Right ventricle myocardium inferior (tissue), 1 donor: Measurements from ENCODE around the gene FBXO10. TPM values are rescaled to one million over a fixed set of nuclear protein-coding genes. Genes with fewer than 3 reads are reported as not detected.
A peak's percentile ranks its signal among the peaks of the same experiment; 100 is the strongest.
"Not testable (repeated sequence)": the region's sequence is repeated elsewhere in the genome, so short reads cannot be mapped to it uniquely, and the experiment has no call there.

ENCODE experiments used
- ATAC-seq: fragments of 200-7000 bp; cut with Tn5 transposase; one replicate; pipeline ENCODE4 v1.9.1; 2020; ENCODE audit warnings: mild to moderate bottlenecking, moderate library complexity
- DNase-seq: peaks from one replicate; pipeline ENCODE4 v3.0.0; 2021; ENCODE audit errors: missing footprints
- intact Hi-C: fragments of 100-400 bp; cut with DNase I; formaldehyde crosslinking; loops from one replicate; pipeline ENCODE4 v1.11.0; 2022
- total RNA-seq: library from RNA; stranded (reverse); fragmentation: NEBNext Ultra II Directional; extraction: Animal tissue kit (Norgen Biotek cat#: 25700); gene quantifications from one replicate; pipeline ENCODE4 v1.2.1, GENCODE V29; 2021
- donor health status: DM: no; HTN: yes; CAD: no; lungs with severe emphysema.

FBXO10 gene
- total RNA-seq, 1 donor from 2014 or later: 8.4 TPM

DNA sequence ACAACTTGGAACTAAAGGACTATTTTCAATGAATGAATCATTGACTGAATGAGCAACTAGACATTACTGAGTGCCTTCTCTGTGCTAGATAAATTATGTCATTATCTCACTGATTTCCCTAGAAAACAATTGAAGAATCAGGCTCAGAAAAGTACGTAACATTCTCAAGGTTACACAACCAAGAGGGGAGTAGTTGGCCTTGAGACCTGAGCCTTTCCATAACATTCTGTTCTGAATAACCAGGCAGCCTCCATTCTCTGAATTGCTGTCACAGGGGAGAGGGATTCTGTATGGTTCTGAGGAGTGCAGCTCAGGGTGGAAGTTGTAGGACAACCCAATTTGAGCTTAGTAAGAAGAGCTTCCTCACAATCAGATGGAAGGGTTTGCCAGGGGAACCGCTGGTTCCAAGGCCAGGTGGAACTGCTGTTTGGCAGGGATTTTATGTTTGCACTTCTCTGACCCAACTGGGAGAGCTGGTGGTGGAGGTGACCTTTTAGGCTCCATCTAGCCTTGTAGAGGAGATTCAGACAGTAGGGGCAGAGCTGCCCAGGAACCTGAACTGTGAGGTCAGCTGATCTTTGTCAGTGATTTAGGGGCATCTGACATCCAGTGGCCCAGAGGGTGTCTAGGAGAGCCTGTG, 74.1 kb downstream of the FBXO10 start:
- intact Hi-C loops: no loop called here
- ATAC-seq (no peak), DNase-seq (no peak)

DNA sequence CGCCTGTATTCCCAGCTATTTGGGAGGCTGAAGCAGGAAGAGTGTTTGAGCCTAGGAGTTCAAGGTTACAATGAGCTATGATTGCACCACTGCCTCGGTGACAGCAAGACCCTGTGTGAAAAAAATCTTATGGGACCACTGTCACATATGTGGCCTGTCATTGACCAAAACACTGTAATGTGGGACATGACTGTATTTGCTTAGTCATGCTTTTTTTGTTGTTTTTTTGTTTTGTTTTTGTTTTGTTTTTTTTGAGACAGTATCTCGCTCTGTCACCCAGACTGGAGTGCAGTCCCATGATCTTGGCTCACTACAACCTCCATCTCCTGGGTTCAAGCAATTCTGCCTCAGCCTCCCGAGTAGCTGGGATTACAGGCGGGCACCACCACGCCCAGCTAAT, 76.9 kb downstream of the FBXO10 start:
- intact Hi-C loops: no loop called here
- ATAC-seq: no peak

GRCh38 chr9:37498457-37498856, 77.7 kb downstream of the FBXO10 start:
- ATAC-seq (no peak), DNase-seq (no peak)
- intact Hi-C loops: no loop called here

More for the DNA sequence above, 76.9 kb downstream of the FBXO10 start:
- no peak for DNase-seq

GRCh38 chr9:37497320-37497719, 78.9 kb downstream of the FBXO10 start:
- DNase-seq: no peak
- intact Hi-C loops: no loop called here

GRCh38 chr9:37496020-37496419, 80.2 kb downstream of the FBXO10 start:
- intact Hi-C loops: no loop called here
- no peak for ATAC-seq
- DNase-seq: no peak

More at GRCh38 chr9:37497320-37497719, 78.9 kb downstream of the FBXO10 start:
- no peak for ATAC-seq

GRCh38 chr9:37495571-37495970, 80.6 kb downstream of the FBXO10 start:
- intact Hi-C loops: no loop called here
- no peak for ATAC-seq
- no peak for DNase-seq

DNA sequence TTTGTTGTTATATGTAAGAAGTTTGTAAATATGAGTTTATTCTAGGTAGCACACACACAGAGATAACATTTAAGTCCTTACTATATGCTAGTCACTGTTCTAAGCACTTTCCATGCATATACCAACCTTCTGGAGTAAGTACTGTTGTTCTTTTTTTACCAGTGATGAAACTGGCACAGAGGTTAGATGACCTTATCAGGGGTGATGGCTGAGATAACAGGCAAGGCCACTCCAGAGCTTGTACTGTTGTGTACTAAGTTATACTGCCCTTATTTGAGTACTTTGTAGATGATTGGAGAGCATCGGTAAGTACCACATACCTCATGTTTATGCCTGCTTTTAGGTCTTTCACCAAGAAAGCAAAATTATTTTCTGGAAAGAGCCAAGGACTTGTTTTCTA, 84.2 kb downstream of the FBXO10 start:
- no peak for ATAC-seq
- intact Hi-C loops: no loop called here
- DNase-seq: no peak

DNA sequence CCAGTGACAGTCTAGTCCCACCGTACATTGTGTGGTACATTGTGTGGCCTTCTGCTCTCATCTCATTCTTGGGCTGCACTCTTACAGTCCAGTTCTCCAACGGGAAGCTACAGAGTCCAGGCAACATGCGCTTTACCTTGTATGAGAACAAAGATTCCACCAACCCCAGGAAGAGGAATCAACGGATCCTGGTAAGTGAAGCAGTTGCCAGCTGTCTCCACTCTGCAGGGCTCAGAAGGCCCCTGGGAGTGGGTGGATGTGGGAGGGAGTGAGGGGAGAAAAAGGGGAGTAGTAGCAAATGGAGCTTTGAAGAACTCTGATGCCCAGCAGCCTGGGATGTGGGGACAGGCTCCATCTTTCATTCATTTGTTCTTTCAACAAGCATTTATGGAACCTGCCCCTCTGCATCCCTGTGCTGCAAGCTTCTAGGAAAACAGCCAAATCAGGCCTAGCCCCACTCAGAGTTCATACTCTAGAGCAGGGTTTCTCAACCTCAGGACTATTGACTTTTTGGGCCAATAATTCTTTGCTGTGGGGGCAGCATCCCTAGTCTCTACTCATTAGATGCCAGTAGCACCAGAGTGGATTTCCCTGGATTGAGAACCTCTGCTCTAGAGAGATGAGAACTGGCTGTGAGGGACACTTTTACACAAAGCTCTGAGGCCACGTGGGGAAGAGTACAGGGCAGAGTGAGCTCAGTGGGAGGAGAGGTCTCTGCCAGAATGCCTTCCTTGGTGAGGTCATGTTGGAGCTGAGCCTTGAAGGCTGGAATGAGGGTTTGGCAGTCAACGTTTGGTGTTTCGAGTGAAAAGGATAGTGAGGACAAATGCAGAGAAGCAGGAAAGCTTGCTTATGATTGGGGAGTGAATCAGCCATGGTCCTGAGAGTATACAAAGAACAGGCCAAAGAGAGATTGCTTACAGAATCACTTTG, 89.3 kb downstream of the FBXO10 start:
- DNase-seq (no peak), ATAC-seq (peak; percentile 80)

DNA sequence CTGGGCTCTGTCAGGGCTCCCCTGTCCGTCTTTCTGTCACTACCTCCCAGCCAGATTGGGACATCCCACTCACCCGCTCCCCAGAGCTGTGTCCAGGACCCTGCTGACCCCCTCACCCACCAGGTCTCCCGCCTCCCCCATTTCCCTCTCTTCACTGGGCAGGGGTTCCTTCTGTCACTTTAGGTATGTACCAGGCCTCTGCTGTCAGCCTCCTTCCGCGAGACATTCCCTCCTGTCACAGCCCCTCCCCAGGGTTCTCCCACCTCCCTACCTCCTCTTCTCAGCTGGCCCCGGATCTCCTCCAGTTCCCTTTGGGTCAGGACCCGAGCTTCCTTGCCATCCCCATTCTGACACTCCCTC, 89.9 kb downstream of the FBXO10 start:
- no peak for DNase-seq
- no peak for ATAC-seq
- intact Hi-C loops: loop anchor here (10.0 kb wide), 1 partner anchor 89 kb away; the partner anchor contains the start of gene FBXO10

More for the DNA sequence above, 89.3 kb downstream of the FBXO10 start:
- intact Hi-C loops: loop anchor here (10.0 kb wide), 1 partner anchor 88 kb away; the partner anchor contains the start of gene FBXO10

DNA sequence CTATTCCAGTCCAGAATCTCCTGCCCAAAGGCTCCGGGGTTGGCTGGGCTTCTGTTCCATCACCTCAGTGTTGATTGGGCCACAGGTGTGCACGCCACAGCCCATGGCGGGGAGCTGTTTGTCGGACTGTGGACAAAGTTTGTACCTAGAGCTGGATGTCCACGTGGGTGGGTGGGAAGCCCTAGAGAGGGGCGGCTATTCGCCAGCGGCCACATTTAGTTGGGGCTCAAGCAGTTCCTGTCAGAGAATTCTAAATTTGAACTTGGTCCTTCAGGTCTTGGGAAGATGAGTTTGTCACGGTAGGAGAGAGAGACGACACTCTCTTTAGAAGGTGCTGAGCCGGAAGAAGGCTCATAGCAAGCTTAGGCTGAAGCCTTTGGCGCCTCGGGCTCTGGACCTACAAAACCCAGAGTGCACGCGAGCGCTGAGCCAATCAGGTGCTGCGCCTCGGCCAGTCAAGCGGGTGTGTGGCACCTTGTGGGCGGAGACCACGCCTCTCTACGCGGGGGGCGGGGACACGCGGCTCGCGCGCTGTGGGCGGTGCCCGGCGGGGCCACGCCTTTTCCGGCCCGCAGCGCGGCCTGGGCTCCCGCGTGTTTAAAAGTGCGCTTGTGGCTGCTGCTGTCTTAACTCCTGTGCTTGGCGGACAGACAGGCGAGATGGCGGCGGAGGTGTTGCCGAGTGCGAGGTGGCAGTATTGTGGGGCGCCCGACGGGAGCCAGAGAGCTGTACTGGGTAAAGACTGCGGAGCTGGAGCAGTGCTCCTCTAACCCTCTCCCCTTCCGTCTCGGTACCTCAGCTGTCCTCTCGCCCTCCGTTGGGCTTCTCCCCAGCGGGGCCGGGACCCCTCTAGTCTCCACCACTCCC, 90.6 kb downstream of the FBXO10 start, which contains the start of gene POLR1E:
Gene POLR1E (plus strand): TSS at position 560 of the 867 bp plus-strand sequence. CDS start 100 bp downstream, at position 660.
- peak; percentile 98 for DNase-seq
- intact Hi-C loops: loop anchor here (2.0 to 10.0 kb wide), 2 partner anchors 19 to 89 kb away; partner anchors contain the start of gene FBXO10
- ATAC-seq: peak; percentile 98

DNA sequence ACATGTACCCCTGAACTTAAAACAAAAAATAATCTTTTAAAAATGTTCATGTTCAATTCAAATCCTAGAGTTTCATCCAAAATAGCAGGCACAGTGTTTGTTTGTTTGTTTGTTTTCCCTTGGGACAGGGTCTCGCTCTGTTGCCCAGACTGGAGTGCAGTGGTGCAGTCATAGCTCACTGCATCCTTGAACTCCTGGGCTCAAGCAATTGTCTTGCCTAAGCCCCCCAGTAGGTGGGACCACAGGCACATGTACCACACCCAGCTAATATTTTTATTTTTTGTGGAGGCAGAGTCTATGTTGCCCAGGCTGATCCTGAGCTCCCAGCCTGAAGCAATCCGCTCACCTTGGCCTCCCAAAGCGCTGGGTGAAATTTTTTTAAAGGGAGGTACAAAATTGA, 95.4 kb downstream of the FBXO10 start:
- DNase-seq: no peak
- ATAC-seq: no peak
- intact Hi-C loops: loop anchor here (10.0 kb wide), 1 partner anchor 94 kb away; the partner anchor contains the start of gene FBXO10

- intact Hi-C loops, DNase-seq, ATAC-seq: not testable (repeated sequence)
These were observed 98.1 kb downstream of the FBXO10 start for GRCh38 chr9:37477987-37478619.

DNA sequence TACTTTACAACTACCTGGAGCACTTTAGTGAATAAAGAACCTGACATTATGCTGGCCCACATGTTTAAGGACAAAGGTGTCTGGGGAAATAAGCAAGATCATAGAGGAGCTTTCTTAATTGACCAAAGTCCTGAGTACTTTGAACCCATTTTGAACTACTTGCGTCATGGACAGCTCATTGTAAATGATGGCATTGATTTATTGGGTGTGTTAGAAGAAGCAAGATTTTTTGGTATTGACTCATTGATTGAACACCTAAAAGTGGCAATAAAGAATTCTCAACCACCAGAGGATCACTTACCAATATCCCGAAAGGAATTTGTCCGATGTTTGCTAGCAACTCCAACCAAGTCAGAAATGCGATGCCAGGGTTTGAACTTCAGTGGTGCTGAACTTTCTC, 98.7 kb downstream of the FBXO10 start:
- DNase-seq, intact Hi-C loops, ATAC-seq: not testable (repeated sequence)

DNA sequence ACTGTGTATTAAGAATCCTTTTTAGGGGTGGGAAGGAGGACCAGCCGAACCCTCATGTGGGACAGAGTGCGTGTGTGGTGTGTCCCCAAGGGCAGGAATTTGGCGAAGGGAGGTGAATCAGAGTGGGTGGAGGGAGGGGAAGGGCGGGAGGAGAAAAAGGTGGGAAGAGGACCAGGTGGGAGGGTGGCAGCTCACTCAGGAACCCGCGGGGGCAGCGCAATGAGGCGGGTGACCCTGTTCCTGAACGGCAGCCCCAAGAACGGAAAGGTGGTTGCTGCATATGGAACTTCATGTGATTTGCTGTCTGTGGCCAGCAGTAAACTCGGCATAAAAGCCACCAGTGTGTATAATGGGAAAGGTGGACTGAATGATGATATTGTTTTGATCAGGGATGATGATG, 99.2 kb downstream of the FBXO10 start:
- ATAC-seq (no peak), DNase-seq (no peak)
- intact Hi-C loops: no loop called here

- DNase-seq (no peak), ATAC-seq (no peak)
- intact Hi-C loops: no loop called here
These were observed 101.7 kb downstream of the FBXO10 start for GRCh38 chr9:37474438-37474837.

GRCh38 chr9:37473982-37474381, 102.2 kb downstream of the FBXO10 start:
- DNase-seq, intact Hi-C loops, ATAC-seq: not testable (repeated sequence)

DNA sequence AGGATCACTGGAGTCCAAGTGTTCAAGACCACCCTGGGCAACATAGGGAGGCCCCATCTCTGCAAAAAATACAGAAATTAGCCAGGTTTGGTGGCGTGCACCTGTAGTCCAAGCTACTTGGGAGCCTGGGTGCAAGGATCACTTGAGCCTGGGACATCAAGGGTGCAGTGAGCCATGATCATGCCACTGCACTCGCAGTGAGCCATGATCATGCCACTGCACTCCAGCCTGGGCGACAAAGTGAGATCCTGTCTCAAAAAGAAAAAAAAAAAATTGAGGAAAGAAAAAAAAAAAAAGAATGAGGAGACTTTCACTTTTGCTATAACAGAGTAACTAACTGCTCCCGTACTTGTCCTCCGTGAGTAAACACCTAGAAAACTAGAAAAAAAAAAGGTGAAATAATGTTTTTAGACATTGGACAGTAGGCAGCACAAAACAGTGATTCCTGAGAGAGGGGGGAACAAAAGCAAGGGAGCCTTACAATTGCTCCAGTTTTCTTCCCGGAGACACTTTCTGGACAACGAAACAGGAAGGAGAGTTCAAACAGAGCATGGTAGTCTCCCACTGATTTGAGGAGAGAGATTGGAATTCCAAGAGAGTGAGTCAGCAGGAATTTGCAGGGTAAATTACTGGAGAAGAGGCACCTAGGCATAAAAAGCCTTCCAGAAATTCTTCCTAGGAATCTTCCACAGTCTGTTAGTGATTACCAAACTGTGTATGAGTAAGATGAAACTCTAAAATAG, 104.1 kb downstream of the FBXO10 start:
- intact Hi-C loops: no loop called here

More for the DNA sequence above, 104.1 kb downstream of the FBXO10 start:
- ATAC-seq: peak; percentile 31
- no peak for DNase-seq
